Activated CD4-positive, alpha-beta memory T cell treated with anti-CD3 and anti-CD28 coated beads, Interleukin-2, amount 10 ng/mL, durations not matched to agents 7 days and 5 days (primary cell): ENCODE results near the gene PBRM1. TPM values are rescaled to one million over a fixed set of nuclear protein-coding genes. Genes with fewer than 3 reads are reported as not detected.

ENCODE experiments used
- CTCF ChIA-PET: fragments of 350-600 bp; sonication (Branson Sonifier 250); formaldehyde crosslinking; loops from one replicate; lab custom pipeline; 2021; ENCODE audit warnings: antibody characterized with exemption, inconsistent platforms; lab: Charles Lee
- POLR2A ChIA-PET: fragments of 350-600 bp; sonication (Branson Sonifier 250); formaldehyde crosslinking; loops from one replicate; lab custom pipeline; 2021; ENCODE audit warnings: antibody characterized with exemption; lab: Charles Lee
- DNase-seq: peaks from one replicate; pipeline ENCODE4 v3.0.0-alpha.2; 2020
- H3K27ac Mint-ChIP-seq: one replicate; pipeline ENCODE4 v1.8.0; 2021; ENCODE audit warnings: mild to moderate bottlenecking, mixed read lengths
- H3K27me3 Mint-ChIP-seq: one replicate; pipeline ENCODE4 v1.8.0; 2021; ENCODE audit warnings: mixed read lengths
- H3K36me3 Mint-ChIP-seq: one replicate; pipeline ENCODE4 v1.8.0; 2021; ENCODE audit warnings: low read depth, mixed read lengths
- H3K4me1 Mint-ChIP-seq: one replicate; pipeline ENCODE4 v1.8.0; 2021; ENCODE audit warnings: mixed read lengths
- H3K4me3 Mint-ChIP-seq: one replicate; pipeline ENCODE4 v1.8.0; 2021; ENCODE audit warnings: mild to moderate bottlenecking, mixed read lengths
- H3K9me3 Mint-ChIP-seq: one replicate; pipeline ENCODE4 v1.8.0; 2021; ENCODE audit warnings: mixed read lengths
- total RNA-seq, 2 experiments: library from RNA; stranded (reverse); gene quantifications; one replicate each; pipeline ENCODE4 v1.2.3, GENCODE V29; 2021

PBRM1 gene
- total RNA-seq, 2 experiments from 2014 or later, result 69.0 to 70.2 TPM

DNA sequence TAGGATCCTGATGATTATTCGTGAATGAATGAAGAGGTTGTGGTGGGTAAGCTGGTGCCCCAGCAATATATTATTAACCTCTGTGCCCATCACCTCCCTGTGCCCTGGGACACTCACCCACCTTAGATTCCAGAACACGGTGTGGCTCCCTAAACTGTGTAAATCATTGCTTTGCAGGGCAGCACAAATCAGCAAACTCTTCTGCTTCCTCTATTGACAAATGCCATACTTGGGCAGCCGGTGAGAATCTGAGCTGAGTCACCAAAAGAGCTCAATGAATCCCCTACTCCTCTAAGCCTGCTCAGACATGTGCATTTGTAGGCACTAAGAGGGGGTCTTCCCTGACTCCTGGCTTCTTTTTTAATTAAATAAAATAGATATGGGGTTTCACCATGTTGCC, 133.6 kb downstream of the PBRM1 start:
- no peak overlapping the region for H3K27ac Mint-ChIP-seq
- ChIA-PET POLR2A (interaction anchor here (1.7 kb wide), 1 partner anchor 15 kb away, joined by 7 read pairs; no protein-coding TSS in a partner anchor), CTCF (interaction anchor here (0.5 to 1.9 kb wide), 3 partner anchors 9 to 127 kb away, joined by 3 to 4 read pairs (median 3); no protein-coding TSS in a partner anchor)
- H3K27me3 Mint-ChIP-seq, result no peaks in the 10 kb centered on the region
- peaks cover 43% of the 10 kb centered on the region for H3K36me3 Mint-ChIP-seq
- H3K4me3 Mint-ChIP-seq, result no peak overlapping the region
- DNase-seq, result no peak
- H3K4me1 Mint-ChIP-seq, result peaks cover 6% of the 10 kb centered on the region
- H3K9me3 Mint-ChIP-seq, result no peaks in the 10 kb centered on the region

GRCh38 chr3:52551118-52551517, 134.6 kb downstream of the PBRM1 start:
- Mint-ChIP-seq H3K27ac (no peak overlapping the region), H3K36me3 (peaks cover 44% of the 10 kb centered on the region)
- CTCF ChIA-PET, result interaction anchor here (1.3 to 1.9 kb wide), 2 partner anchors 10 to 123 kb away, joined by 3 to 4 read pairs; no protein-coding TSS in a partner anchor

DNA sequence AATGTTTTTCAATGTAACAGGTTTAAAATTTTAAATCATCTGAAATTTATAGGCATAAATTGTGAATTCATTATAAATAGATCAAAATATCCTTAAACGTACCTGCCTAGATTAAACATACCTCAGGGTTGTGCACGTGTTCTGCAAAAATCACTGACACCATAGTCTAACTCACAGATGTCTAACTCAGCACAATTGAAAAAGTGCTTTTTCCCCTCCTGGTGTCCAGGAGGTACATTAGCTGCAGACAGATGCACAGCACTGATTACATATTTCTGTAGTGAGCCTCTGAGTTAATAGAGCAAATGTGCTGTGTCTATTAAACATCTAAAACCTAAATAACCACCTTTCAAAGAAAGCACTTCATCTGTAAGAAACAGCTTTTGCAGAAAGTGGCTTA, 138.6 kb downstream of the PBRM1 start:
- POLR2A ChIA-PET, result interaction anchor here (0.7 kb wide), 1 partner anchor 11 kb away, joined by 3 read pairs; the partner anchor contains the start of gene UQCC5
- Mint-ChIP-seq H3K27ac (no peak overlapping the region), H3K36me3 (peaks cover 37% of the 10 kb centered on the region), H3K9me3 (no peaks in the 10 kb centered on the region), H3K27me3 (no peaks in the 10 kb centered on the region), H3K4me3 (no peak overlapping the region), H3K4me1 (peaks cover 9% of the 10 kb centered on the region)
- DNase-seq, result no peak
- CTCF ChIA-PET, result interaction anchor here (2.2 kb wide), 1 partner anchor 11 kb away, joined by 6 read pairs; the partner anchor contains the start of gene UQCC5

More at GRCh38 chr3:52551118-52551517, 134.6 kb downstream of the PBRM1 start:
- peaks cover 8% of the 10 kb centered on the region for H3K4me1 Mint-ChIP-seq
- POLR2A ChIA-PET, result interaction anchor here (1.7 kb wide), 1 partner anchor 14 kb away, joined by 7 read pairs; no protein-coding TSS in a partner anchor
- H3K9me3 Mint-ChIP-seq, result no peaks in the 10 kb centered on the region
- no peak overlapping the region for H3K4me3 Mint-ChIP-seq
- H3K27me3 Mint-ChIP-seq, result no peaks in the 10 kb centered on the region
- no peak for DNase-seq

- Mint-ChIP-seq H3K4me3 (no peak overlapping the region), H3K4me1 (peaks cover 9% of the 10 kb centered on the region), H3K27me3 (no peaks in the 10 kb centered on the region), H3K9me3 (no peaks in the 10 kb centered on the region), H3K27ac (no peak overlapping the region), H3K36me3 (peaks cover 40% of the 10 kb centered on the region)
- ChIA-PET POLR2A (interaction anchor here (0.6 to 0.7 kb wide), 2 partner anchors 10 to 347 kb away, joined by 3 read pairs; partner anchors contain the start of gene UQCC5), CTCF (interaction anchor here (2.2 kb wide), 1 partner anchor 10 kb away, joined by 6 read pairs; the partner anchor contains the start of gene UQCC5)
- DNase-seq, result no peak
Measured at GRCh38 chr3:52546111-52546901, 139.4 kb downstream of the PBRM1 start.

DNA sequence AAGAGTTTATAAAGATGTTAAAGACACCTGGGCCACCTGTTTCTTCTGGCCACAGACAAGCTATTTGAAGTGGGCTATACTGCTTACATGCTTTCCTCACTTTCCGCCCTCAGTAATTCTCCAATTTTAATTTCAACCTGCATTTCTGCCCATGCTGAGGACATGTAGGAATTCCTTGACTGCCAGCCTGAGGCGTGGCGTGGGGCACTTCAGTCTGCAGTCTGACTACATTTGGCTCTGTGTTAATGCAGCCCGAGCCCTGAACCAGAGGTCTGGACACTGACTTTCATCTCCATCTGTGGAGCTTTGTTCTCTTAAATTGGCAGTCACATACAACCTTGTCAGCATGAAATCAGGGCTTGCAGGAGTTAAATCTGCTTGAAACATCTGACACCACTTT, 140.8 kb downstream of the PBRM1 start:
- no peak overlapping the region for H3K4me3 Mint-ChIP-seq
- DNase-seq, result no peak
- H3K4me1 Mint-ChIP-seq, result peaks cover 19% of the 10 kb centered on the region
- no peaks in the 10 kb centered on the region for H3K9me3 Mint-ChIP-seq
- peaks cover 34% of the 10 kb centered on the region for H3K36me3 Mint-ChIP-seq
- no peak overlapping the region for H3K27ac Mint-ChIP-seq
- no peaks in the 10 kb centered on the region for H3K27me3 Mint-ChIP-seq
- ChIA-PET CTCF (no interaction called here), POLR2A (interaction anchor here (1.3 kb wide), 1 partner anchor 9 kb away, joined by 3 read pairs; the partner anchor contains the start of gene UQCC5)

DNA sequence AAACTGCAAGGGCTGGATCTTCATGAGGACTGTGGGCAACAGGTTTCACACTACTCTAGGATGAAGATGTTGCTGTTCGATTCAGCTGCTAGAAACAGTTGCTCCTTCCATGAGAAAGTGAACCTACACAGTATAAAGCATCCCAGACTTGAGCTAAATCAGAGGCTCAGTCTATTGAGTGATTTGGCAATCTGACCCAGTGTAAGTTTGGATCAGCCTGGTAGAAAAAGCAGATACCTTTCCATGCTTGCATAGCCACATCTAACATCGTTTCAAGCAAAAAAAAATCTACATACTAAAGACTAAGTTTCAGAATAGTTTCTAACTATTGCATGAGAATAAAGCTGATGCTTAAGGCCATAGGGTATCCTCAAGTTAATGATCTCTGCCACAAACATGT, 144.7 kb downstream of the PBRM1 start:
- Mint-ChIP-seq H3K9me3 (no peaks in the 10 kb centered on the region), H3K27ac (no peak overlapping the region), H3K4me3 (no peak overlapping the region), H3K4me1 (peaks cover 38% of the 10 kb centered on the region), H3K27me3 (no peaks in the 10 kb centered on the region), H3K36me3 (peaks cover 40% of the 10 kb centered on the region)
- ChIA-PET POLR2A (interaction anchor here (0.9 kb wide), 1 partner anchor 101 kb away, joined by 3 read pairs; no protein-coding TSS in a partner anchor), CTCF (no interaction called here)
- DNase-seq, result no peak

- H3K4me1 Mint-ChIP-seq, result peaks cover 51% of the 10 kb centered on the region
- H3K27ac Mint-ChIP-seq, result peak overlapping the region; percentile 73
- H3K9me3 Mint-ChIP-seq, result no peaks in the 10 kb centered on the region
- H3K36me3 Mint-ChIP-seq, result peaks cover 28% of the 10 kb centered on the region
- H3K4me3 Mint-ChIP-seq, result peak overlapping the region; percentile 31
- no peaks in the 10 kb centered on the region for H3K27me3 Mint-ChIP-seq
- ChIA-PET CTCF (no interaction called here), POLR2A (no interaction called here)
- no peak for DNase-seq
Measured at GRCh38 chr3:52539010-52539653, 146.6 kb downstream of the PBRM1 start.

DNA sequence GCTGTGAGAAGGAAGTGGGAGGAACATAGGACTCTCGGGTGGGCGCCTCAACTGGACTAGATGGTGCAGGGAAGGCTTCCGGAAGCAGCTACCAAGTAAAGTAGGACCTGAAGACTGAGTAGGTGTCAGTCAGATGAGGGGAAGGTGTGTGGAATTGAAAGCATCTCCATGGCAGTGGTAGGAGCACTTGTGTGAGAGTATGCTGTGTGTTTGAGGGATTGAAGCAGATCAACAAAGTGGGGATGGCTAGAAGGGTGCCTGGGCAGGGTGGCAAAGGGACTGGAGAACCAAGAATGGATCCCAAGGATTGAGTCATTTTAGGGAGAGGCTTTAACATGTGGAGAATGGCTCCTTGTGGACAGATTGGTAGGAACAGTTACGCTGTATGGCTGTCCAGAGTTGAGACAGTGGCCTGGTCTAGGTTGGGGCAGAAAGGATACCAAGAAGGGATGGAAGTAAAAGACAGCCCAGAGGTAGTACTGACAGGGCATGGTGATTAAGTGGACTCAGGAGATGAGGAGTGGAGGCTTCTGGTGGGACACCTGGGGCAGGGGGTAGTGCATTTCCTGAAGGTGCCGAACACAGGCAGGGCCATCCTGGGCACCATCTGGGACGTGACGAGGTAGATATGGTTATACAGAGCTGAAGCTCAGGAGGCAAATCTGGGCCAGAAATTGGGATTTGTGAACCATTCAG, 147.8 kb downstream of the PBRM1 start:
- peak; percentile 16 for DNase-seq
- H3K27me3 Mint-ChIP-seq, result no peaks in the 10 kb centered on the region
- CTCF ChIA-PET, result interaction anchor here (2.1 kb wide), 1 partner anchor 9 kb away, joined by 6 read pairs; no protein-coding TSS in a partner anchor
- H3K36me3 Mint-ChIP-seq, result peaks cover 28% of the 10 kb centered on the region
- H3K4me1 Mint-ChIP-seq, result peaks cover 51% of the 10 kb centered on the region
- peak overlapping the region; percentile 94 for H3K27ac Mint-ChIP-seq
- peak overlapping the region; percentile 99 for H3K4me3 Mint-ChIP-seq
- POLR2A ChIA-PET, result interaction anchor here (0.8 to 1.3 kb wide), 5 partner anchors 14 to 480 kb away, joined by 3 to 7 read pairs (median 3); no protein-coding TSS in a partner anchor
- H3K9me3 Mint-ChIP-seq, result no peaks in the 10 kb centered on the region

DNA sequence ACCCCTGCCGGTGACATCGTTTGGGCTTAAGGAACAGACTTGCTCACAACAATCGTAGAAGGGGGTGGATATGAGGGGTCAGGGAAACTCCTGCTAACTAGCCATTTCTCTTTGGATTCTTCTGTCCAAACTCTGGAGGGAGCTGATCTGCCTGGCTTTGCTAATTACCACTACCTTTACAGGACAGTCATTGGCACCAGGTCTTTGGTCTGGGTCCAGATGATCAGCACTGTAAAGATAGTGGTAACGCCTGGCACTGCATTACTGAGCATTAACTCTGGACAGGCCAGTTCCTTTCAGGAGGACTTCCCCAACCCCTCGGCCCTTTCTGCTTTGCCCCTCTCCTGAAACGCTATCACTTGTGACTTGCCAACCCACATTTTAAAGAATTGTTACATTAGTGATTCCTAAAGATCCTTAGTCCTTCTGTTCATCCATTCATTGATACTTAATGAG, 148.5 kb downstream of the PBRM1 start:
- no peaks in the 10 kb centered on the region for H3K9me3 Mint-ChIP-seq
- H3K4me3 Mint-ChIP-seq, result peak overlapping the region; percentile 99
- no peak for DNase-seq
- H3K27ac Mint-ChIP-seq, result peak overlapping the region; percentile 94
- H3K36me3 Mint-ChIP-seq, result peaks cover 28% of the 10 kb centered on the region
- H3K27me3 Mint-ChIP-seq, result no peaks in the 10 kb centered on the region
- POLR2A ChIA-PET, result interaction anchor here (0.8 to 1.3 kb wide), 5 partner anchors 14 to 480 kb away, joined by 3 to 7 read pairs (median 3); no protein-coding TSS in a partner anchor
- peaks cover 56% of the 10 kb centered on the region for H3K4me1 Mint-ChIP-seq
- CTCF ChIA-PET, result interaction anchor here (2.1 kb wide), 1 partner anchor 10 kb away, joined by 6 read pairs; no protein-coding TSS in a partner anchor

DNA sequence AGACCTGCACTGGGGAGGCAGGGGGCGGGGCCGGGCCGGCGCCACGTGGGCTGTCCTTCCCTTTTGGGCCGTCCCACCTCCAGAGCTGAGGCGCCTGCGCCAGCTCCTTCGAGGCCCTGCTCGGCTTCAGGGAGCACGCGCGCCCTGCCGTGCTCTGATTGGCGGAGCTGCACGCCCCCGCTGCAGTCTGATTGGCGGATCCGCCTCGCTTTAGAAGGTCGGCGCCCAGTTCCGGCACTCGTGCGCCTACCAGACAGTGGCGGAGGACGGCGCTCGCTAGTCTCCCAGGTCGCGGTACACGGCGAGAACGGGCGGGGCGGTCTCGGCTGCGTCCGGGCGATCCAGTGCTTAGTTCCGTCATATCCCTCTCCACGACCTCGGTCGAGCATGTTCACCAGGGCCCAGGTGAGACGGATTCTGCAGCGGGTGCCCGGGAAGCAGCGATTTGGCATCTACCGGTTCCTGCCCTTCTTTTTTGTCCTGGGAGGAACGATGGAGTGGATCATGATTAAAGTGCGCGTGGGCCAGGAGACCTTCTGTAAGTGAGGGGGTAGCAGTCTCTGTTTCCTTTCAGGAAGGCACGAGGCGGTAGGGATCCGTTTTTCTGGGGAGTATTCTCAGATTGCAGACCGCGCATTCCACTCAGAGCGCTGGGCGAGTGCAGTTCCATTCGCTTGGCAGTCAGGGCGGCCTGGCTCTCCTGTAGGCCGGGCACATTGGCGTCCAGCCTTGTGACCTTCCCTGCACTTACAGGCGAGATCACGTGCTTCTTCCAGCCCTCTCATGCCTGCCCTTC, 149.1 kb downstream of the PBRM1 start, which contains the start of gene UQCC5:
Gene UQCC5 (plus strand): TSS at position 237 of the 796 bp plus-strand sequence. CDS start 151 bp downstream, at position 388.
- H3K4me1 Mint-ChIP-seq, result peaks cover 61% of the 10 kb centered on the region
- no peaks in the 10 kb centered on the region for H3K9me3 Mint-ChIP-seq
- peak within 1 kb of the TSS; percentile 99 for H3K4me3 Mint-ChIP-seq
- POLR2A ChIA-PET, result interaction anchor here (0.7 to 1.3 kb wide), 14 partner anchors 9 to 720 kb away, joined by 3 to 7 read pairs (median 3); partner anchors contain the start of genes PBRM1 and TKT
- H3K36me3 Mint-ChIP-seq, result peaks cover 25% of the 10 kb centered on the region
- DNase-seq, result peak; percentile 98
- CTCF ChIA-PET, result interaction anchor here (0.8 to 2.1 kb wide), 6 partner anchors 10 to 150 kb away, joined by 3 to 6 read pairs (median 4); partner anchors contain the start of gene SEMA3G
- H3K27ac Mint-ChIP-seq, result peak within 1 kb of the TSS; percentile 94
- H3K27me3 Mint-ChIP-seq, result no peaks in the 10 kb centered on the region

GRCh38 chr3:52536112-52536368, 149.7 kb downstream of the PBRM1 start:
- H3K4me1 Mint-ChIP-seq, result peaks cover 61% of the 10 kb centered on the region
- H3K36me3 Mint-ChIP-seq, result peaks cover 25% of the 10 kb centered on the region
- no peaks in the 10 kb centered on the region for H3K27me3 Mint-ChIP-seq
- DNase-seq, result no peak
- ChIA-PET CTCF (interaction anchor here (0.8 to 2.1 kb wide), 6 partner anchors 9 to 151 kb away, joined by 3 to 6 read pairs (median 4); partner anchors contain the start of gene SEMA3G), POLR2A (interaction anchor here (0.7 to 1.2 kb wide), 10 partner anchors 9 to 720 kb away, joined by 3 to 4 read pairs (median 3); partner anchors contain the start of genes PBRM1 and TKT)
- H3K9me3 Mint-ChIP-seq, result no peaks in the 10 kb centered on the region
- H3K27ac Mint-ChIP-seq, result peak overlapping the region; percentile 48
- peak overlapping the region; percentile 99 for H3K4me3 Mint-ChIP-seq
